ENCODE measurements around the gene URM1. TPM values are rescaled to one million over a fixed set of nuclear protein-coding genes. Genes with fewer than 3 reads are reported as not detected.

URM1 gene
- total and polyA plus RNA-seq, 10 of the 15 experiments (the other 5 are each of a cell fraction or from before 2014, with no cell fraction given) = 7.9 to 75.8 (median 63.7) TPM

GRCh38 chr9:128344931-128345605 is 26.1 kb upstream of the URM1 start:
- BruUV-seq (replicated peaks) = no TSS peak
- WGBS (ENCODE audit: insufficient coverage, insufficient replicate concordance, low lambda C conversion rate, missing lambda C conversion rate) = 87% methylated on average over 27 of the region's 28 CpGs
- intact Hi-C loops (cut with micrococcal nuclease; ENCODE audit: unreplicated experiment) = loop anchor here (5.0 kb wide), 1 partner anchor 218 kb away; the partner anchor contains the start of gene PTGES2
- no peak for TF ChIP-seq SP1 (IDR thresholded peaks at IDR 0.05; ENCODE audit: low read depth, low read length)
- TF ChIP-seq TAF1 (IDR thresholded peaks at IDR 0.05; ENCODE audit: borderline replicate concordance, low read depth, low read length) = no peak
- no peak for TF ChIP-seq NFIC (IDR thresholded peaks at IDR 0.05; ENCODE audit: low read depth, low read length)
- TF ChIP-seq RCOR1 (conservative IDR thresholded peaks at IDR 0.05; ENCODE audit: low read depth, low read length) = no peak
- TF ChIP-seq POLR2AphosphoS5 (IDR thresholded peaks at IDR 0.05; ENCODE audit: low read length) = no peak
- no peak for TF ChIP-seq SRF (IDR thresholded peaks at IDR 0.05; ENCODE audit: low read depth in 2 of 2, low read length in 2 of 2)
- no peak for TF ChIP-seq STAT1 (conservative IDR thresholded peaks at IDR 0.05)
- TF ChIP-seq ZZZ3 (IDR thresholded peaks at IDR 0.05; ENCODE audit: control insufficient read depth, insufficient read length, low read depth) = no peak
- TF ChIP-seq TARDBP (IDR thresholded peaks at IDR 0.05; ENCODE audit: borderline replicate concordance) = no peak
- TF ChIP-seq FOXM1 (IDR thresholded peaks at IDR 0.05; ENCODE audit: low read depth, low read length) = no peak
- no peak for TF ChIP-seq NR2F1 (conservative IDR thresholded peaks at IDR 0.05)
- TF ChIP-seq SMC3 (IDR thresholded peaks at IDR 0.05; ENCODE audit: borderline replicate concordance, low read length) = no peak
- no peak for TF ChIP-seq IKZF1 (conservative IDR thresholded peaks at IDR 0.05)
- no peak for TF ChIP-seq NR2C1 (IDR thresholded peaks at IDR 0.05)
- ChIA-PET RAD21 (ENCODE audit: unreplicated experiment) (no interaction called here), SMC1A (ENCODE audit: uncharacterized antibody, unreplicated experiment) (interaction anchor here (0.9 kb wide), 1 partner anchor 17 kb away, joined by 3 read pairs; no protein-coding TSS in a partner anchor), CTCF (interaction anchor here (0.7 to 2.4 kb wide), 3 partner anchors 9 to 50 kb away, joined by 3 to 14 read pairs (median 3); no protein-coding TSS in a partner anchor), POLR2A (no interaction called here)
- DNase-seq (ENCODE audit: low read depth, low spot score) (no peak), FAIRE-seq (no peak), ATAC-seq (no peak)
- Histone ChIP-seq H4K20me1 (ENCODE audit: control insufficient read depth, insufficient read depth) (no peaks in the 10 kb centered on the region), H3K4me3 (no peak overlapping the region), H3K9ac (ENCODE audit: control insufficient read depth, insufficient read depth, low read length) (no peak overlapping the region), H3K4me1 (ENCODE audit: control insufficient read depth, insufficient read depth, low read length) (no peaks in the 10 kb centered on the region), H3K9me3 (replicated peaks; ENCODE audit: control insufficient read depth, insufficient read depth, low read length) (no peaks in the 10 kb centered on the region), H3K79me2 (ENCODE audit: control insufficient read depth, insufficient read depth, low read length) (no peaks in the 10 kb centered on the region), H3K27ac (ENCODE audit: control insufficient read depth, insufficient read depth) (no peak overlapping the region), H3K36me3 (ENCODE audit: control insufficient read depth in 2 of 2, insufficient read depth in 2 of 2, low read length in 1 of 2) (peaks cover 0 to 4% of the 10 kb centered on the region in 2 experiments; a peak in 2 of 4 replicates), H3K4me2 (ENCODE audit: control insufficient read depth, insufficient read depth) (no peak overlapping the region), H3K27me3 (replicated peaks in 1 of 2; ENCODE audit: control insufficient read depth in 2 of 2, insufficient read depth in 2 of 2, low read length in 1 of 2) (no peaks in the 10 kb centered on the region), H2AFZ (ENCODE audit: control insufficient read depth, low read depth, low read length) (no peak overlapping the region)
- in situ Hi-C loops (cut with MboI) = no loop called here

Measured in GM12878 (cell line).